Fibroblast of lung (primary cell): ENCODE results near the gene PIK3IP1.

Experiments
- CTCF ChIP-seq, 2 donors: IDR thresholded peaks in 1 of 2; conservative IDR thresholded peaks in 1 of 2; 1 replicate in 1 of 2; 2 replicates in 1 of 2; pipeline ENCODE4 v1.5.1; 2011 to 2012; ENCODE audit warnings: low read length in 2 of 2, control low read depth in 1 of 2, inconsistent platforms in 1 of 2, low read depth in 1 of 2, mild to moderate bottlenecking in 1 of 2
- EZH2 ChIP-seq: IDR thresholded peaks from 2 replicates; pipeline ENCODE4 v1.5.1; 2012; ENCODE audit warnings: low read length, control low read depth, mild to moderate bottlenecking; ENCODE audit errors: missing control alignments

GRCh38 chr22:31271026-31271425, 21.3 kb downstream of the PIK3IP1 start:
- TF ChIP-seq CTCF (conservative IDR thresholded peaks at IDR 0.05 in 1 of 2, IDR thresholded peaks at IDR 0.05 in 1 of 2; ENCODE audit: low read depth in 1 of 2, low read length in 2 of 2), result no peak
- TF ChIP-seq EZH2, result no peak
